Measurements from ENCODE around the gene SERAC1. TPM values are rescaled to one million over a fixed set of nuclear protein-coding genes. Genes with fewer than 3 reads are reported as not detected.

The SERAC1 gene
- total RNA-seq, 6 donors from 2014 or later = 3.2 to 11.4 (median 6.1) TPM

GRCh38 chr6:158095031-158095430 is 73.0 kb downstream of the SERAC1 start:
- 78 to 84% methylated on average over 6 of the region's 6 CpGs for WGBS, 2 donors
- H3K4me1 ChIP-seq = no peaks in the 10 kb centered on the region
- H3K36me3 ChIP-seq = peaks cover 0 to 14% (median 2%) of the 10 kb centered on the region in 4 donors
- H3K27ac ChIP-seq = no peak overlapping the region
- no peak for DNase-seq
- no peaks in the 10 kb centered on the region for H3K27me3 ChIP-seq
- no peaks in the 10 kb centered on the region for H3K9me3 ChIP-seq
- TF ChIP-seq CTCF (IDR thresholded peaks at IDR 0.05) = no peak
- TF ChIP-seq POLR2A (IDR thresholded peaks at IDR 0.05) = no peak
- no peak for TF ChIP-seq POLR2AphosphoS5 (IDR thresholded peaks at IDR 0.05)
- TF ChIP-seq EP300 (IDR thresholded peaks at IDR 0.05) = no peak
- no peak overlapping the region for H3K4me3 ChIP-seq
- ATAC-seq (ENCODE audit: low FRiP score in 2 of 2) = no peak

- H3K4me1 ChIP-seq = no peaks in the 10 kb centered on the region
- peaks cover 0 to 14% (median 2%) of the 10 kb centered on the region in 4 donors for H3K36me3 ChIP-seq
- no peak overlapping the region for H3K27ac ChIP-seq
- no peak overlapping the region for H3K4me3 ChIP-seq
- no peak for DNase-seq
- ATAC-seq (ENCODE audit: low FRiP score in 2 of 2) = no peak
- TF ChIP-seq EP300 (IDR thresholded peaks at IDR 0.05) (no peak), POLR2A (IDR thresholded peaks at IDR 0.05) (no peak), POLR2AphosphoS5 (IDR thresholded peaks at IDR 0.05) (no peak), CTCF (IDR thresholded peaks at IDR 0.05) (no peak)
- WGBS, 2 donors = 94 to 95% methylated on average over 9 of the region's 9 CpGs
- H3K9me3 ChIP-seq = no peaks in the 10 kb centered on the region
- no peaks in the 10 kb centered on the region for H3K27me3 ChIP-seq
Measured at GRCh38 chr6:158092806-158093205, 75.3 kb downstream of the SERAC1 start.

- Histone ChIP-seq H3K4me1 (peaks cover 0 to 5% (median 0%) of the 10 kb centered on the region in 4 donors), H3K4me3 (peak overlapping the region in 1 of 4 donors; percentile 20), H3K9me3 (no peaks in the 10 kb centered on the region), H3K36me3 (peaks cover 0 to 23% (median 4%) of the 10 kb centered on the region in 4 donors), H3K27ac (peak overlapping the region; percentile 21 to 79 (median 50)), H3K27me3 (no peaks in the 10 kb centered on the region)
- DNase-seq (no peak), ATAC-seq (ENCODE audit: low FRiP score in 2 of 2) (peak in 1 of 2 donors; percentile 4)
- WGBS, 2 donors = 84 to 86% methylated on average over 11 to 14 of the region's 14 CpGs
- no peak for TF ChIP-seq CTCF (IDR thresholded peaks at IDR 0.05)
- TF ChIP-seq POLR2A (IDR thresholded peaks at IDR 0.05) = no peak
- TF ChIP-seq POLR2AphosphoS5 (IDR thresholded peaks at IDR 0.05) = no peak
Measured at GRCh38 chr6:158087224-158087867, 80.7 kb downstream of the SERAC1 start.

GRCh38 chr6:158086504-158087223 is 81.4 kb downstream of the SERAC1 start:
- peak in 1 of 4 donors; percentile 51 for TF ChIP-seq POLR2A (IDR thresholded peaks at IDR 0.05)
- TF ChIP-seq POLR2AphosphoS5 (IDR thresholded peaks at IDR 0.05) = no peak
- 75 to 76% methylated on average over 22 to 29 of the region's 32 CpGs for WGBS, 2 donors
- ATAC-seq (ENCODE audit: low FRiP score in 2 of 2) (peak; percentile 44 to 58), DNase-seq (peak; percentile 57 to 68)
- H3K4me3 ChIP-seq = peak overlapping the region in 1 of 4 donors; percentile 20
- H3K27me3 ChIP-seq = no peaks in the 10 kb centered on the region
- no peaks in the 10 kb centered on the region for H3K9me3 ChIP-seq
- H3K36me3 ChIP-seq = peaks cover 0 to 23% (median 4%) of the 10 kb centered on the region in 4 donors
- H3K4me1 ChIP-seq = peaks cover 0 to 5% (median 0%) of the 10 kb centered on the region in 4 donors
- H3K27ac ChIP-seq = peak overlapping the region; percentile 21 to 79 (median 50)

- Histone ChIP-seq H3K4me3 (no peak overlapping the region), H3K36me3 (peaks cover 0 to 23% (median 4%) of the 10 kb centered on the region in 4 donors), H3K9me3 (no peaks in the 10 kb centered on the region), H3K27me3 (no peaks in the 10 kb centered on the region), H3K27ac (no peak overlapping the region), H3K4me1 (peaks cover 0 to 5% (median 0%) of the 10 kb centered on the region in 4 donors)
- DNase-seq = no peak
- peak; percentile 44 to 51 for ATAC-seq (ENCODE audit: low FRiP score in 2 of 2)
- TF ChIP-seq EP300 (IDR thresholded peaks at IDR 0.05) = no peak
- TF ChIP-seq POLR2A (IDR thresholded peaks at IDR 0.05) = no peak
- 60 to 90% methylated on average over 2 of the region's 2 CpGs for whole genome bisulfite sequencing, 2 donors
Measured at GRCh38 chr6:158086054-158086503, 82.0 kb downstream of the SERAC1 start.
